CD8-positive, alpha-beta memory T cell (primary cell): ENCODE data around the gene EN2. TPM values are rescaled to one million over a fixed set of nuclear protein-coding genes. Genes with fewer than 3 reads are reported as not detected.

ENCODE experiments used
- CTCF ChIA-PET: fragments of 350-600 bp; sonication (Branson Sonifier 250); formaldehyde crosslinking; loops from one replicate; lab custom pipeline; 2021; ENCODE audit warnings: antibody characterized with exemption; lab: Charles Lee
- POLR2A ChIA-PET: fragments of 350-600 bp; sonication (Branson Sonifier 250); formaldehyde crosslinking; loops from one replicate; lab custom pipeline; 2021; ENCODE audit warnings: antibody characterized with exemption; lab: Charles Lee
- DNase-seq, 5 donors: peaks; one replicate each; pipeline versions ENCODE4 v3.0.0 to v3.0.0-alpha.2; 2020 to 2022; ENCODE audit warnings: mixed read lengths in 1 of 5
- H3K27ac ChIP-seq: one replicate; pipeline ENCODE4 v1.7.0; 2013; ENCODE audit warnings: low read depth, mild to moderate bottlenecking, low read length, moderate library complexity
- H3K27me3 ChIP-seq: 2 replicates; pipeline ENCODE4 v1.7.0; 2013; ENCODE audit warnings: low read length, mild to moderate bottlenecking; ENCODE audit not compliant: insufficient read depth, poor library complexity, severe bottlenecking
- H3K36me3 ChIP-seq: 2 replicates; pipeline ENCODE4 v1.7.0; 2013; ENCODE audit warnings: mild to moderate bottlenecking, low read length, moderate library complexity; ENCODE audit not compliant: insufficient read depth
- H3K4me1 ChIP-seq: 2 replicates; pipeline ENCODE4 v1.7.0; 2013; ENCODE audit warnings: mild to moderate bottlenecking, low read length, moderate library complexity; ENCODE audit not compliant: insufficient read depth
- H3K4me3 ChIP-seq: 2 replicates; pipeline ENCODE4 v1.7.0; 2013; ENCODE audit warnings: mild to moderate bottlenecking, low read length
- H3K9me3 ChIP-seq: 2 replicates; pipeline ENCODE4 v1.7.0; 2013; ENCODE audit warnings: mild to moderate bottlenecking, low read length
- H3K27ac Mint-ChIP-seq, 8 donors: one replicate each; pipeline ENCODE4 v1.8.0; 2020 to 2021; ENCODE audit warnings: mixed read lengths in 8 of 8, mild to moderate bottlenecking in 6 of 8, inconsistent platforms in 3 of 8, moderate library complexity in 3 of 8
- H3K27me3 Mint-ChIP-seq, 2 donors: one replicate each; pipeline ENCODE4 v1.8.0; 2020 to 2021; ENCODE audit warnings: mixed read lengths in 2 of 2, mild to moderate bottlenecking in 1 of 2, moderate library complexity in 1 of 2
- H3K36me3 Mint-ChIP-seq, 3 donors: one replicate each; pipeline ENCODE4 v1.8.0; 2020 to 2021; ENCODE audit warnings: mixed read lengths in 3 of 3, inconsistent platforms in 1 of 3, mild to moderate bottlenecking in 1 of 3
- H3K4me1 Mint-ChIP-seq, 3 donors: one replicate each; pipeline ENCODE4 v1.8.0; 2020 to 2021; ENCODE audit warnings: mixed read lengths in 3 of 3, inconsistent platforms in 1 of 3, mild to moderate bottlenecking in 1 of 3
- H3K4me3 Mint-ChIP-seq, 7 donors: one replicate each; pipeline ENCODE4 v1.8.0; 2020 to 2021; ENCODE audit warnings: mixed read lengths in 7 of 7, mild to moderate bottlenecking in 6 of 7, moderate library complexity in 4 of 7, inconsistent platforms in 2 of 7
- H3K9me3 Mint-ChIP-seq, 5 donors: one replicate each; pipeline ENCODE4 v1.8.0; 2020 to 2022; ENCODE audit warnings: mixed read lengths in 5 of 5, mild to moderate bottlenecking in 3 of 5, moderate library complexity in 2 of 5, inconsistent platforms in 1 of 5
- polyA plus RNA-seq: library from polyadenylated mRNA; unstranded; fragments of 300-500 nt; fragmentation: Illumina TruSeq; gene quantifications from one replicate; pipeline ENCODE4 v1.2.3, GENCODE V29; 2021
- total RNA-seq, 2 experiments: library from RNA; stranded (reverse); gene quantifications; one replicate each; pipeline ENCODE4 v1.2.3, GENCODE V29; 2021

Gene EN2
- total and polyA plus RNA-seq, 3 experiments from 2014 or later = not detected

GRCh38 chr7:155470686-155471638 lies 13.0 kb downstream of the EN2 start:
- Mint-ChIP-seq H3K27ac (peak overlapping the region in 1 of 8 donors; percentile 43), H3K36me3 (peaks cover 0 to 1% (median 0%) of the 10 kb centered on the region in 3 donors), H3K4me1 (peaks cover 8 to 18% (median 13%) of the 10 kb centered on the region in 3 donors), H3K27me3 (peaks cover 60 to 82% of the 10 kb centered on the region in 2 donors), H3K4me3 (no peak overlapping the region), H3K9me3 (peaks cover 0 to 3% (median 0%) of the 10 kb centered on the region in 5 donors)
- ChIA-PET CTCF (no interaction called here), POLR2A (no interaction called here)
- Histone ChIP-seq H3K9me3 (no peaks in the 10 kb centered on the region), H3K4me3 (no peak overlapping the region), H3K36me3 (no peaks in the 10 kb centered on the region), H3K27ac (no peak overlapping the region), H3K4me1 (no peaks in the 10 kb centered on the region), H3K27me3 (peaks cover 70% of the 10 kb centered on the region)
- no peak for DNase-seq

GRCh38 chr7:155471718-155472117 lies 13.8 kb downstream of the EN2 start:
- H3K36me3 Mint-ChIP-seq = peaks cover 0 to 1% (median 0%) of the 10 kb centered on the region in 3 donors
- H3K9me3 ChIP-seq = no peaks in the 10 kb centered on the region
- H3K27ac ChIP-seq = no peak overlapping the region
- POLR2A ChIA-PET = interaction anchor here (0.6 kb wide), 1 partner anchor 1055 kb away, joined by 3 read pairs; no protein-coding TSS in a partner anchor
- H3K27ac Mint-ChIP-seq = peak overlapping the region in 1 of 8 donors; percentile 46
- no peak overlapping the region for H3K4me3 ChIP-seq
- CTCF ChIA-PET = interaction anchor here (1.2 kb wide), 1 partner anchor 9 kb away, joined by 3 read pairs; no protein-coding TSS in a partner anchor
- no peaks in the 10 kb centered on the region for H3K36me3 ChIP-seq
- no peaks in the 10 kb centered on the region for H3K4me1 ChIP-seq
- no peak for DNase-seq
- H3K27me3 ChIP-seq = peaks cover 62% of the 10 kb centered on the region
- peaks cover 6 to 15% (median 13%) of the 10 kb centered on the region in 3 donors for H3K4me1 Mint-ChIP-seq
- peaks cover 63 to 88% of the 10 kb centered on the region in 2 donors for H3K27me3 Mint-ChIP-seq
- peaks cover 0 to 3% (median 0%) of the 10 kb centered on the region in 5 donors for H3K9me3 Mint-ChIP-seq
- no peak overlapping the region for H3K4me3 Mint-ChIP-seq

- no peaks in the 10 kb centered on the region for H3K9me3 ChIP-seq
- no peak overlapping the region for H3K4me3 ChIP-seq
- H3K36me3 ChIP-seq = no peaks in the 10 kb centered on the region
- no peak overlapping the region for H3K27ac Mint-ChIP-seq
- peaks cover 23% of the 10 kb centered on the region for H3K27me3 ChIP-seq
- peaks cover 0 to under 1% (median 0%) of the 10 kb centered on the region in 3 donors for H3K36me3 Mint-ChIP-seq
- no peak for DNase-seq
- H3K27ac ChIP-seq = no peak overlapping the region
- peaks cover 56 to 68% of the 10 kb centered on the region in 2 donors for H3K27me3 Mint-ChIP-seq
- ChIA-PET CTCF (no interaction called here), POLR2A (no interaction called here)
- H3K4me3 Mint-ChIP-seq = no peak overlapping the region
- H3K4me1 Mint-ChIP-seq = peaks cover 0 to 3% (median 0%) of the 10 kb centered on the region in 3 donors
- H3K4me1 ChIP-seq = no peaks in the 10 kb centered on the region
- H3K9me3 Mint-ChIP-seq = peaks cover 0 to 3% (median 0%) of the 10 kb centered on the region in 5 donors
Observed at GRCh38 chr7:155477476-155477875, 19.5 kb downstream of the EN2 start.

- no peaks in the 10 kb centered on the region for H3K36me3 ChIP-seq
- no peak for DNase-seq
- H3K4me3 Mint-ChIP-seq = peak overlapping the region in 1 of 7 donors; percentile 28
- POLR2A ChIA-PET = no interaction called here
- no peak overlapping the region for H3K4me3 ChIP-seq
- CTCF ChIA-PET = no interaction called here
- H3K27me3 Mint-ChIP-seq = peaks cover 30 to 38% of the 10 kb centered on the region in 2 donors
- no peaks in the 10 kb centered on the region for H3K4me1 ChIP-seq
- H3K36me3 Mint-ChIP-seq = no peaks in the 10 kb centered on the region
- H3K27ac ChIP-seq = no peak overlapping the region
- peaks cover 0 to 2% (median 0%) of the 10 kb centered on the region in 5 donors for H3K9me3 Mint-ChIP-seq
- no peaks in the 10 kb centered on the region for H3K27me3 ChIP-seq
- H3K27ac Mint-ChIP-seq = peak overlapping the region in 2 of 8 donors; percentile 57 to 88
- H3K4me1 Mint-ChIP-seq = peaks cover 0 to 8% (median 2%) of the 10 kb centered on the region in 3 donors
- no peaks in the 10 kb centered on the region for H3K9me3 ChIP-seq
Observed at GRCh38 chr7:155481764-155482163, 23.8 kb downstream of the EN2 start.

GRCh38 chr7:155482511-155483183 lies 24.7 kb downstream of the EN2 start:
- POLR2A ChIA-PET = no interaction called here
- no peaks in the 10 kb centered on the region for H3K9me3 Mint-ChIP-seq
- no peaks in the 10 kb centered on the region for H3K4me1 ChIP-seq
- H3K27me3 Mint-ChIP-seq = peaks cover 23 to 34% of the 10 kb centered on the region in 2 donors
- H3K4me1 Mint-ChIP-seq = peaks cover 0 to 5% (median 2%) of the 10 kb centered on the region in 3 donors
- no peaks in the 10 kb centered on the region for H3K36me3 Mint-ChIP-seq
- H3K4me3 ChIP-seq = no peak overlapping the region
- CTCF ChIA-PET = no interaction called here
- no peaks in the 10 kb centered on the region for H3K36me3 ChIP-seq
- peak overlapping the region in 4 of 7 donors; percentile 40 to 74 (median 50) for H3K4me3 Mint-ChIP-seq
- no peak overlapping the region for H3K27ac ChIP-seq
- DNase-seq = peak in 2 of 5 donors; percentile 16 to 26
- peak overlapping the region in 4 of 8 donors; percentile 53 to 88 (median 70) for H3K27ac Mint-ChIP-seq
- H3K9me3 ChIP-seq = no peaks in the 10 kb centered on the region
- no peaks in the 10 kb centered on the region for H3K27me3 ChIP-seq

- Mint-ChIP-seq H3K9me3 (no peaks in the 10 kb centered on the region), H3K27me3 (peaks cover 21 to 33% of the 10 kb centered on the region in 2 donors), H3K36me3 (no peaks in the 10 kb centered on the region), H3K27ac (peak overlapping the region in 4 of 8 donors; percentile 53 to 88 (median 72)), H3K4me3 (peak overlapping the region in 4 of 7 donors; percentile 19 to 74 (median 47)), H3K4me1 (peaks cover 0 to 5% (median 2%) of the 10 kb centered on the region in 3 donors)
- no peak for DNase-seq
- ChIA-PET CTCF (no interaction called here), POLR2A (no interaction called here)
- Histone ChIP-seq H3K4me3 (no peak overlapping the region), H3K9me3 (no peaks in the 10 kb centered on the region), H3K27ac (no peak overlapping the region), H3K4me1 (no peaks in the 10 kb centered on the region), H3K27me3 (no peaks in the 10 kb centered on the region), H3K36me3 (no peaks in the 10 kb centered on the region)
Observed at GRCh38 chr7:155483245-155483644, 25.3 kb downstream of the EN2 start.

GRCh38 chr7:155483868-155484325 lies 26.0 kb downstream of the EN2 start:
- Mint-ChIP-seq H3K27me3 (peaks cover 23 to 30% of the 10 kb centered on the region in 2 donors), H3K27ac (peak overlapping the region in 2 of 8 donors; percentile 43 to 70), H3K4me1 (peaks cover 0 to 5% (median 2%) of the 10 kb centered on the region in 3 donors), H3K36me3 (no peaks in the 10 kb centered on the region), H3K9me3 (no peaks in the 10 kb centered on the region), H3K4me3 (no peak overlapping the region)
- ChIA-PET CTCF (no interaction called here), POLR2A (no interaction called here)
- Histone ChIP-seq H3K4me3 (no peak overlapping the region), H3K9me3 (no peaks in the 10 kb centered on the region), H3K36me3 (no peaks in the 10 kb centered on the region), H3K4me1 (no peaks in the 10 kb centered on the region), H3K27me3 (no peaks in the 10 kb centered on the region), H3K27ac (no peak overlapping the region)
- DNase-seq = no peak
